ENCODE results near the gene FBXL22.

GRCh38 chr15:63575312-63575711 lies 21.9 kb upstream of the FBXL22 start:
- TF ChIP-seq, protein P1, sequence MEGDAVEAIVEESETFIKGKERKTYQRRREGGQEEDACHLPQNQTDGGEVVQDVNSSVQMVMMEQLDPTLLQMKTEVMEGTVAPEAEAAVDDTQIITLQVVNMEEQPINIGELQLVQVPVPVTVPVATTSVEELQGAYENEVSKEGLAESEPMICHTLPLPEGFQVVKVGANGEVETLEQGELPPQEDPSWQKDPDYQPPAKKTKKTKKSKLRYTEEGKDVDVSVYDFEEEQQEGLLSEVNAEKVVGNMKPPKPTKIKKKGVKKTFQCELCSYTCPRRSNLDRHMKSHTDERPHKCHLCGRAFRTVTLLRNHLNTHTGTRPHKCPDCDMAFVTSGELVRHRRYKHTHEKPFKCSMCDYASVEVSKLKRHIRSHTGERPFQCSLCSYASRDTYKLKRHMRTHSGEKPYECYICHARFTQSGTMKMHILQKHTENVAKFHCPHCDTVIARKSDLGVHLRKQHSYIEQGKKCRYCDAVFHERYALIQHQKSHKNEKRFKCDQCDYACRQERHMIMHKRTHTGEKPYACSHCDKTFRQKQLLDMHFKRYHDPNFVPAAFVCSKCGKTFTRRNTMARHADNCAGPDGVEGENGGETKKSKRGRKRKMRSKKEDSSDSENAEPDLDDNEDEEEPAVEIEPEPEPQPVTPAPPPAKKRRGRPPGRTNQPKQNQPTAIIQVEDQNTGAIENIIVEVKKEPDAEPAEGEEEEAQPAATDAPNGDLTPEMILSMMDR (IDR thresholded peaks at IDR 0.05), result no peak
- TF ChIP-seq POLR2AphosphoS5 (IDR thresholded peaks at IDR 0.05), result no peak
- TF ChIP-seq POLR2A (IDR thresholded peaks at IDR 0.05), result no peak
- TF ChIP-seq EP300 (IDR thresholded peaks at IDR 0.05), result no peak

All from gastroesophageal sphincter (tissue), 3 donors.